ENCODE results near the gene VSIG10L2.

- TF ChIP-seq, protein P1, sequence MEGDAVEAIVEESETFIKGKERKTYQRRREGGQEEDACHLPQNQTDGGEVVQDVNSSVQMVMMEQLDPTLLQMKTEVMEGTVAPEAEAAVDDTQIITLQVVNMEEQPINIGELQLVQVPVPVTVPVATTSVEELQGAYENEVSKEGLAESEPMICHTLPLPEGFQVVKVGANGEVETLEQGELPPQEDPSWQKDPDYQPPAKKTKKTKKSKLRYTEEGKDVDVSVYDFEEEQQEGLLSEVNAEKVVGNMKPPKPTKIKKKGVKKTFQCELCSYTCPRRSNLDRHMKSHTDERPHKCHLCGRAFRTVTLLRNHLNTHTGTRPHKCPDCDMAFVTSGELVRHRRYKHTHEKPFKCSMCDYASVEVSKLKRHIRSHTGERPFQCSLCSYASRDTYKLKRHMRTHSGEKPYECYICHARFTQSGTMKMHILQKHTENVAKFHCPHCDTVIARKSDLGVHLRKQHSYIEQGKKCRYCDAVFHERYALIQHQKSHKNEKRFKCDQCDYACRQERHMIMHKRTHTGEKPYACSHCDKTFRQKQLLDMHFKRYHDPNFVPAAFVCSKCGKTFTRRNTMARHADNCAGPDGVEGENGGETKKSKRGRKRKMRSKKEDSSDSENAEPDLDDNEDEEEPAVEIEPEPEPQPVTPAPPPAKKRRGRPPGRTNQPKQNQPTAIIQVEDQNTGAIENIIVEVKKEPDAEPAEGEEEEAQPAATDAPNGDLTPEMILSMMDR (IDR thresholded peaks at IDR 0.05), result no peak
- no peak for TF ChIP-seq POLR2A (IDR thresholded peaks at IDR 0.05)
Observed at GRCh38 chr11:125982348-125982730, 36.5 kb downstream of the VSIG10L2 start.
